Uterus (tissue), 4 donors: ENCODE measurements around the gene SKP1. TPM values are rescaled to one million over a fixed set of nuclear protein-coding genes. Genes with fewer than 3 reads are reported as not detected.

Experiments used
- DNase-seq, 2 donors: peaks; one replicate each; pipeline ENCODE4 v3.0.0-alpha.2; 2019 to 2020
- H3K27ac ChIP-seq, 2 donors: fragments of 200-600 bp; sonication (generic); 1 replicate in 1 of 2; 2 replicates in 1 of 2; pipeline ENCODE4 v1.5.1; 2016 to 2018
- H3K27me3 ChIP-seq, 2 donors: fragments of 200-600 bp; sonication (generic); one replicate each; pipeline ENCODE4 v1.5.1; 2018 to 2019; ENCODE audit warnings: control low read depth in 1 of 2
- H3K36me3 ChIP-seq, 2 donors: fragments of 200-600 bp; sonication (generic); one replicate each; pipeline ENCODE4 v1.5.1; 2019; ENCODE audit warnings: control low read depth in 1 of 2
- H3K4me1 ChIP-seq, 2 donors: fragments of 200-600 bp; sonication (generic); one replicate each; pipeline ENCODE4 v1.5.1; 2018 to 2019; ENCODE audit warnings: control low read depth in 1 of 2
- H3K4me3 ChIP-seq, 2 donors: fragments of 200-600 bp; sonication (generic); 1 replicate in 1 of 2; 2 replicates in 1 of 2; pipeline ENCODE4 v1.5.1; 2018 to 2019; ENCODE audit warnings: mild to moderate bottlenecking in 1 of 2
- H3K9me3 ChIP-seq, 2 donors: fragments of 200-600 bp; sonication (generic); one replicate each; pipeline ENCODE4 v1.5.1; 2019; ENCODE audit warnings: control low read depth in 1 of 2
- CTCF ChIP-seq, 4 experiments: fragments of 200-600 bp in 2 of 4; fragments of 450-650 bp in 2 of 4; sonication (generic) in 2 of 4; IDR thresholded peaks; one replicate each; pipeline ENCODE4 v1.5.1; 2016 to 2019; ENCODE audit warnings: antibody characterized with exemption in 4 of 4, mild to moderate bottlenecking in 2 of 4, moderate library complexity in 1 of 4
- POLR2A ChIP-seq, 2 donors: fragments of 450-650 bp; IDR thresholded peaks; one replicate each; pipeline ENCODE4 v1.6.1; 2016; ENCODE audit warnings: antibody characterized with exemption in 2 of 2, mild to moderate bottlenecking in 1 of 2, moderate library complexity in 1 of 2
- intact Hi-C: fragments of 100-400 bp; cut with DNase I; formaldehyde crosslinking; loops from one replicate; pipeline ENCODE4 v1.15.1; 2023; ENCODE audit warnings: low total_unique reads
- total RNA-seq, 4 donors: library from RNA; depleted of rRNA in 3 of 4; stranded (reverse); fragments of >200 nt in 3 of 4; gene quantifications; one replicate each; pipeline versions ENCODE4 v1.1.0 to v1.2.4, GENCODE V29; 2014 to 2023
- donor health status: DM: yes; HTN: yes; CAD: no.

SKP1 gene
- total RNA-seq, 4 donors from 2014 or later, result 198 to 343 (median 235) TPM

- Histone ChIP-seq H3K36me3 (no peaks in the 10 kb centered on the region), H3K27me3 (no peaks in the 10 kb centered on the region), H3K9me3 (no peaks in the 10 kb centered on the region), H3K27ac (peak overlapping the region; percentile 96 to 100), H3K4me1 (peaks cover 0 to 12% of the 10 kb centered on the region in 2 donors), H3K4me3 (peak overlapping the region; percentile 75 to 89)
- no peak for TF ChIP-seq POLR2A (IDR thresholded peaks at IDR 0.05)
- no peak for TF ChIP-seq CTCF (IDR thresholded peaks at IDR 0.05)
- DNase-seq, result no peak
- intact Hi-C loops, result no loop called here
Measured at GRCh38 chr5:134175921-134176510, 734 bp downstream of the SKP1 start.

DNA sequence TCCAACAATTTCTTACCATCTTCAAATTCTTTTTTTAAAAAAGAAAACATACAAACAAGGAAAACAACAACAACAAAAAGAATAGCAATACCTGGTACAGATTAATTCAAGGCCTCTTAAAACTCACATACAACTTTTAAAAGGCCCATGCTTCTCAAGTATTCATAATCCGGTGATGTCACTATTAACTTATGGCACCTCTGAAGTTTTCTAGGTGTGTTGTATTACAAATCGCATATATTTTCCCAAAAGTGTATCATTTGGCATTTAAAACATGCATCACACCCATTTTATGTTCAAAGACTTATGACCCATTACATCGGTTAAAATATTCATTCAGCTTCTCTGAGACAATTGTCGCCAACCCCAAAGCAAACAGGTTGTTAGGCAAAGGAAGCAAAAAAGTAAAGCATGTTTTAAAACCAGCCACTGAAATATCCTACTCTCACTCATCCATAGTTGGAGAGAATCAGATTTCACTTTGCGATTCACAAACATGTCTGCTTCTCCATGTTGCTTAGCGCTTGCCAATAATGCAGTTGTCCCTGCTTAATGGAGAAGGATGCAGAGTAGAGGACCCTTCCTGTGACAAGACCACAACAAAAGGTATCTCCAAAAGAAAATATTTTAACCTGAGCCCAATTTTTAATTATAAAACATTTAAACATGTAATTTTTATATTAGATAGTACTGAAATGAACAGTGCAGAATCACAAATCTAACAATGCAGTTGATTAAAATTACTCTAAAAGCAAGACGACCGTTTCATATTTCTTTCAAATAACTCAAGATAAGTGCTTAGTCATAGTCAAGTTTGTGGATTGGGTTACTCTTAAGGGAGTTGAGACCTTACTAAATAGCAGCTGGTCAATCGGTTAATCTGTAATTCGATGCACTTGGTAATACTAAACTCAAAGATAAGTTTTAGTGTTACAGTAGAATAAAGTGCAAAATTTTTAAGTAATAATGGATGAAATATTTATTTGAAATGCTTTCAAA, 1.6 kb downstream of the SKP1 start:
- intact Hi-C loops, result no loop called here
- Histone ChIP-seq H3K4me1 (peaks cover 0 to 12% of the 10 kb centered on the region in 2 donors), H3K4me3 (peak overlapping the region; percentile 75 to 89), H3K27me3 (no peaks in the 10 kb centered on the region), H3K27ac (peak overlapping the region; percentile 96 to 100), H3K9me3 (no peaks in the 10 kb centered on the region), H3K36me3 (no peaks in the 10 kb centered on the region)
- no peak for DNase-seq
- no peak for TF ChIP-seq POLR2A (IDR thresholded peaks at IDR 0.05)
- TF ChIP-seq CTCF (IDR thresholded peaks at IDR 0.05), result no peak

- DNase-seq, result no peak
- Histone ChIP-seq H3K36me3 (no peaks in the 10 kb centered on the region), H3K4me1 (peaks cover 0 to 12% of the 10 kb centered on the region in 2 donors), H3K27ac (no peak overlapping the region), H3K4me3 (no peak overlapping the region), H3K9me3 (no peaks in the 10 kb centered on the region), H3K27me3 (no peaks in the 10 kb centered on the region)
- TF ChIP-seq POLR2A (IDR thresholded peaks at IDR 0.05) (no peak), CTCF (IDR thresholded peaks at IDR 0.05) (no peak)
- intact Hi-C loops, result no loop called here
Measured at GRCh38 chr5:134171972-134172371, 4.8 kb downstream of the SKP1 start.

DNA sequence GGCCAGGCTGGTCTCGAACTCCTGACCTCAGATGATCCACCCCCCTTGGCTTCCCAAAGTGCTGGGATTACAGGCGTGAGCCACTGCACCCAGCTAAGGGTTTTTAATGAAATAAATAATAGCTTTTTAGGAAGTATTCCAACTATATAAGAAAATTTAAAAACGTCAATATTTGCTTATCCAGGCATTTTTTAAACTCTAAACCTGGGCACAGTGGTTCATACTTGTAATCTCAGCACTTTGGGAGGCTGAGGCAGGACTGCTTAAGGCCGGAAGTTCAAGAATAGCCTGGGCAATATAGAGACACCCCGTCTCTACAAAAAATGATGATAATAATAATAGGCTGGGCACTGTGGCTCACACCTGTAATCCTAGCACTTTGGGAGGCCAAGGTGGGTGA, 14.2 kb downstream of the SKP1 start:
- no peaks in the 10 kb centered on the region for H3K4me1 ChIP-seq
- intact Hi-C loops, result no loop called here
- TF ChIP-seq POLR2A (IDR thresholded peaks at IDR 0.05) (no peak), CTCF (IDR thresholded peaks at IDR 0.05) (no peak)
- H3K27me3 ChIP-seq, result no peaks in the 10 kb centered on the region
- no peaks in the 10 kb centered on the region for H3K36me3 ChIP-seq
- no peak for DNase-seq
- no peak overlapping the region for H3K27ac ChIP-seq
- no peak overlapping the region for H3K4me3 ChIP-seq
- H3K9me3 ChIP-seq, result no peaks in the 10 kb centered on the region
